GM23248 (cell line): Measurements from ENCODE around the gene SKOR2. TPM values are rescaled to one million over a fixed set of nuclear protein-coding genes. Genes with fewer than 3 reads are reported as not detected.

Experiments
- DNase-seq: peaks from one replicate; pipeline ENCODE4 v3.0.0-alpha.2; 2015
- H2AFZ ChIP-seq: fragments of 200-600 bp; sonication (generic); 2 replicates; pipeline ENCODE4 v1.6.1; 2016; ENCODE audit warnings: antibody characterized with exemption
- H3F3A ChIP-seq: fragments of 200-600 bp; sonication (generic); 2 replicates; pipeline ENCODE4 v1.6.1; 2016; ENCODE audit warnings: mild to moderate bottlenecking, antibody characterized with exemption, mixed run types; ENCODE audit not compliant: insufficient read depth
- H3K27ac ChIP-seq: fragments of 200-600 bp; sonication (generic); 2 replicates; pipeline ENCODE4 v1.5.1; 2016; ENCODE audit warnings: mild to moderate bottlenecking
- H3K27me3 ChIP-seq: fragments of 200-600 bp; sonication (generic); replicated peaks from 2 replicates; pipeline ENCODE4 v1.6.1; 2016; ENCODE audit warnings: mild to moderate bottlenecking; ENCODE audit not compliant: insufficient read depth
- H3K36me3 ChIP-seq: fragments of 200-600 bp; sonication (generic); 2 replicates; pipeline ENCODE4 v1.6.1; 2016; ENCODE audit warnings: low read depth, mild to moderate bottlenecking
- H3K4me1 ChIP-seq: fragments of 200-600 bp; sonication (generic); 2 replicates; pipeline ENCODE4 v1.6.1; 2016; ENCODE audit warnings: mild to moderate bottlenecking; ENCODE audit not compliant: insufficient read depth
- H3K4me2 ChIP-seq: fragments of 200-600 bp; sonication (generic); one replicate; pipeline ENCODE4 v1.6.1; 2016; ENCODE audit warnings: mild to moderate bottlenecking; ENCODE audit not compliant: unreplicated experiment
- H3K4me3 ChIP-seq: fragments of 200-600 bp; sonication (generic); 2 replicates; pipeline ENCODE4 v1.5.1; 2016; ENCODE audit warnings: mild to moderate bottlenecking
- H3K79me2 ChIP-seq: fragments of 200-600 bp; sonication (generic); 2 replicates; pipeline ENCODE4 v1.6.1; 2016; ENCODE audit warnings: mild to moderate bottlenecking; ENCODE audit not compliant: insufficient read depth
- H3K9ac ChIP-seq: fragments of 200-600 bp; sonication (generic); 2 replicates; pipeline ENCODE4 v1.6.1; 2016; ENCODE audit warnings: mild to moderate bottlenecking
- H3K9me2 ChIP-seq: fragments of 200-600 bp; sonication (generic); 2 replicates; pipeline ENCODE4 v1.6.1; 2016; ENCODE audit warnings: mixed run types, mild to moderate bottlenecking, moderate library complexity; ENCODE audit not compliant: insufficient read depth
- H3K9me3 ChIP-seq: fragments of 200-600 bp; sonication (generic); one replicate; pipeline ENCODE4 v1.6.1; 2017; ENCODE audit warnings: low read depth
- H4K20me1 ChIP-seq: fragments of 200-600 bp; sonication (generic); 2 replicates; pipeline ENCODE4 v1.6.0; 2016; ENCODE audit not compliant: insufficient read depth
- EZH2 ChIP-seq: fragments of 200-600 bp; sonication (generic); IDR thresholded peaks from 2 replicates; pipeline ENCODE4 v1.6.1; 2018; ENCODE audit warnings: antibody characterized with exemption, mild to moderate bottlenecking; ENCODE audit not compliant: insufficient read depth, poor library complexity, severe bottlenecking
- EZH2phosphoT487 ChIP-seq: fragments of 200-600 bp; sonication (generic); IDR thresholded peaks from 2 replicates; pipeline ENCODE4 v1.6.1; 2018; ENCODE audit warnings: antibody characterized with exemption, moderate library complexity, mild to moderate bottlenecking, low read depth; ENCODE audit not compliant: insufficient read depth
- WGBS, 2 experiments: methylation state at CpG; one replicate each; pipeline ENCODE4 v1.1.6; 2015 to 2017; ENCODE audit warnings: low lambda C conversion rate in 2 of 2, low coverage in 1 of 2; ENCODE audit errors: missing lambda C conversion rate in 2 of 2; 5-methylcytosine and 5-hydroxymethylcytosine counted together
- in situ Hi-C: fragments of 300-500 bp; cut with MboI; formaldehyde crosslinking; loops from 2 replicates; pipeline ENCODE4 v1.15.0; 2020
- polyA plus RNA-seq: library from polyadenylated mRNA; unstranded; fragments of >200 nt; fragmentation: Nextera tagmentation; extraction: Ambion mirVana; gene quantifications from 2 replicates; pipeline ENCODE4 v1.2.1, GENCODE V29; 2016
- total RNA-seq: library from RNA; depleted of rRNA; stranded (reverse); fragments of >200 nt; shearing (Covaris generic); gene quantifications from 2 replicates; pipeline ENCODE4 v1.2.3, GENCODE V29; 2014

Gene SKOR2
- total and polyA plus RNA-seq, 2 experiments from 2014 or later = not detected

DNA sequence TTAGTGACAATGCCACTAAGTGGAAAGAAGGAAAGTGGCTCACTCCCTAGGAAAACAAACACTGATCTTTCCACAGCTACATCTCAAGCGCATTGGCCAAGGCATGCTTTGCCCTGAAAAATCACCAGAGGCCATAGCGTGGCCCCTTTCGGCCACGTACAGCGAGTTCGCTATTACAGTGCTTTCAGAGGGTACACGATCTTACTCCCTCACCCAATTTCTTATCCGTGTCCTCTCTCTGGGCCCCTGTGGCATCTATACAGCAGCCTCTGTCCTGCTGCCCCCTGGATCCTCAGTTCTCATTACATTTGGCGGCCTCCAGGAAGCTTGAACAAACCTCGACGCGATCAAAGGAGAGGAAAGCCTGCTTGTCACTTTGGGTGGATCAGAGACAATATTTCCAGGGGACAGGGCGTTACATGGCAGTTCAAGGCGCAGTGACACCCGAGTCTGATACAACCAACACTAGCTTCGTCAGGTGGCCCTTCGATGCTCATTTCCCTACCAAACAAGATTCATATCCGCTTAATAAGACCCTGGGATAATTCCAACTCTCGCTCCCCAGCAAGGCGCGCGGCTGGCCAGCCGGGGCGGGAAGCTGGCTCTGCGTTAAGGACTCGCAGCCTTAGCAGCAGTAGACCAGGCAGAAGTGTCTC is 941 bp downstream of the SKOR2 start:
- 4% methylated on average over 26 of the region's 26 CpGs for WGBS, 2 experiments
- no peaks in the 10 kb centered on the region for H3K9me3 ChIP-seq
- no peaks in the 10 kb centered on the region for H3K36me3 ChIP-seq
- H4K20me1 ChIP-seq = no peaks in the 10 kb centered on the region
- no peak overlapping the region for H3K4me2 ChIP-seq
- H3K79me2 ChIP-seq = no peaks in the 10 kb centered on the region
- no peak for DNase-seq
- no peak overlapping the region for H3K27ac ChIP-seq
- TF ChIP-seq EZH2phosphoT487 (no peak), EZH2 (no peak)
- H3K9me2 ChIP-seq = no peaks in the 10 kb centered on the region
- no peaks in the 10 kb centered on the region for H3K4me1 ChIP-seq
- H3K27me3 ChIP-seq = peaks cover 73% of the 10 kb centered on the region
- in situ Hi-C loops = no loop called here
- H2AFZ ChIP-seq = no peak overlapping the region
- no peak overlapping the region for H3K9ac ChIP-seq
- no peaks in the 10 kb centered on the region for H3F3A ChIP-seq
- H3K4me3 ChIP-seq = no peak overlapping the region

DNA sequence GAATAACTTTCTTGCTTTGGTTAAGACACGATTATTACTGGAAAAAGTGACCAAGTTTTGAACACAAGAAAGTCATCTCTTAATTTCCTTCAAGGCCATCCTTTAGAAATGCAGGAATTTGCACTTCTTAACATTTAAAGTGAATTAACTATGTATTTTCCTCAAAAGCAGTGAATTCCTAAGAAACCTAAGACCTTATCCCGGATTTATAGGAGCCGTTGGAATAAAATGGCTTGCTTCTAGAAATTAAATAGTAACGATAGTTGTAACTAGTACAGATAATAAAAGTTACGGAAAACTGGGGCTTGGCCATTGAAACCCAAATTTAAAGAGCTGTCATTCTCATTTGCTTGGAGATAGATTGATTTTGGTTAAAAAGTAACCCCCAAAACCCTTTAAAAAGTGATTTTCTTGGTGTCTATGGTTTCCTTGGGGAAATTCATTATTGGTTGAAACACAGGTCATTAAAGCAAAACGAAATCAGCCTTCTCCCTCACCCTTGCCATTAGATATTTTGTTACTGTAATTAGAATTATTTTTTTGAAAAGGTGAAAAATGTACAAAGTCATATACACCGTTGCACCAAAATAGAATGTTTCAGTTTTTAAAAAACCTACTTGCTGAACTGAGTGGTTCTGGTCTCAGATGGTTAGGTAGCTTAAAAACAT is 2.0 kb downstream of the SKOR2 start:
- Histone ChIP-seq H3K4me3 (no peak overlapping the region), H2AFZ (no peak overlapping the region), H3K9ac (no peak overlapping the region), H3K27me3 (peaks cover 83% of the 10 kb centered on the region), H3K9me2 (no peaks in the 10 kb centered on the region), H3K36me3 (no peaks in the 10 kb centered on the region), H4K20me1 (no peaks in the 10 kb centered on the region), H3K27ac (no peak overlapping the region), H3K4me1 (no peaks in the 10 kb centered on the region), H3K79me2 (no peaks in the 10 kb centered on the region), H3K4me2 (no peak overlapping the region), H3K9me3 (no peaks in the 10 kb centered on the region), H3F3A (no peaks in the 10 kb centered on the region)
- in situ Hi-C loops = no loop called here
- DNase-seq = no peak
- TF ChIP-seq EZH2 (peak; percentile 69), EZH2phosphoT487 (0 out of 2 replicates have a peak, but pooled peaks have one; percentile 59)
- WGBS, 2 experiments = 7% methylated on average over 7 of the region's 7 CpGs

DNA sequence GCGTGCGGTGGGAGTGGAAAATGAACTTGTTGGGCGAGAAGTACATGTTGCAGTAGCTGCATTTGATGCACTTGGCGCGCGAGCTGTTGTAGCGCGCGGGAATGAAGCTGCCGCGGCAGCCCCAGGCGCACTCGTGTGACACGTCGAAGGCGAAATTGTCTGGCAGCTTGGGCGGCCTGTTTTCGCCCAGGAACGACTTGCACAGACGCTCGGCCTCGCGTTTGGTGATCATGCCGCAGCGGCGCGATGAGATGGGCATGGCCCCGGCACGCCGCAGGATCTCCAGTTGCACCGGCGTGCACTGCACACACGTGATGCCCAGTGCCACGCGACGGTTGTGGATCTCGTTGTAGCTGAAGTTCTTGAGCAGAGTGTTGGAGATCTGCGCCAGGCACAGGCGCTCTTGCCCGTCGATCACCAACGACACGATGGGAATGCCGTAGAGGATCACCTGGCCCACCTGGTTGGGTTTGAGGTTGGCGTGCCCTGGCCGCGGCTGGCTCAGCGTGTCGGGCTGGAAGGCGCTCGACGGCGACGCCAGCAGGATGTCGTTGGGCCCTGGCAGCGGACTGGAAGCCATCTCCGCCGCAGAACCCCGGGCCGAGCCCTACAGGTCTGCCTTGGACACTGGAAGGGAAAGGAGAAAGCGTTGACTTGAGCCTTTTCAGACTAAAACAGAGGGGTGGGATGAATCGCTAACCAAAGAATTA is 2.7 kb downstream of the SKOR2 start:
- in situ Hi-C loops = no loop called here
- Histone ChIP-seq H3K9ac (no peak overlapping the region), H3K36me3 (no peaks in the 10 kb centered on the region), H3K4me1 (no peaks in the 10 kb centered on the region), H3K27me3 (peaks cover 83% of the 10 kb centered on the region), H3F3A (no peaks in the 10 kb centered on the region), H3K27ac (no peak overlapping the region), H3K4me2 (no peak overlapping the region), H3K9me2 (no peaks in the 10 kb centered on the region), H3K79me2 (no peaks in the 10 kb centered on the region), H3K9me3 (no peaks in the 10 kb centered on the region), H4K20me1 (no peaks in the 10 kb centered on the region), H3K4me3 (no peak overlapping the region), H2AFZ (no peak overlapping the region)
- WGBS, 2 experiments = 12 to 14% methylated on average over 58 to 61 of the region's 62 CpGs
- DNase-seq = no peak
- TF ChIP-seq EZH2 (no peak), EZH2phosphoT487 (no peak)

DNA sequence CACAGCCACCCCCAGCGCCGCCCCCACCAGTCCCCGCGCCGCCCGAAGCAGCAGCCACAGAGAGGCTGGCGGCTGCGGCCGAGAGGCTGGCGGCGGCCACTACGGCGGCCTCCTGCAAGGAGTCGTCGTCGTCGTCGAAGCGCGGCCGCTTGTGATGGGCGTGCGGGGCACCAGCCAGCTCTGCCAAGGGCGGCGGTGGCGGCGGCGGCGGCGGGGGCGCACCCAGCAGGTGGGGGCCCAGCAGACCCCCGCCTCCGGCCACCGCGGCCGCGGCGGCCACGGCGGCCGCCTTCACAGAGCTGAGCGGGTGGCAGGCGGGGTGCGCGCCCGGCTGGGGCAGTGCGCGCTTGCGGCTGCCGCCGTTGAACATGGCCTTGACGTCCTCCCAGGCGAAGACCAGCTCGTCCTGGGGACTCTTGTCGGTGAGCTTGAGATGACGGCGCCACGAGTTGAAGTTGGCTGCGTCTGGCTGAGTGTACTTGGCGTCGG is 3.3 kb downstream of the SKOR2 start:
- Histone ChIP-seq H3F3A (no peaks in the 10 kb centered on the region), H3K9me2 (no peaks in the 10 kb centered on the region), H3K36me3 (no peaks in the 10 kb centered on the region), H3K9me3 (no peaks in the 10 kb centered on the region), H4K20me1 (no peaks in the 10 kb centered on the region), H3K27me3 (peaks cover 83% of the 10 kb centered on the region), H3K4me3 (no peak overlapping the region), H2AFZ (no peak overlapping the region), H3K4me2 (no peak overlapping the region), H3K9ac (no peak overlapping the region), H3K4me1 (no peaks in the 10 kb centered on the region), H3K27ac (no peak overlapping the region), H3K79me2 (no peaks in the 10 kb centered on the region)
- in situ Hi-C loops = no loop called here
- WGBS, 2 experiments = 8 to 12% methylated on average over 20 to 60 of the region's 61 CpGs
- no peak for DNase-seq
- TF ChIP-seq EZH2phosphoT487 (no peak), EZH2 (no peak)
